Mucosa of descending colon (tissue), 3 donors: ENCODE results near the gene TLE3. TPM values are rescaled to one million over a fixed set of nuclear protein-coding genes. Genes with fewer than 3 reads are reported as not detected.

Experiments used
- ATAC-seq: fragments of 200-7000 bp; cut with Tn5 transposase; one replicate; pipeline ENCODE4 v1.9.1; 2020; ENCODE audit warnings: mild to moderate bottlenecking, moderate library complexity
- DNase-seq, 3 donors: peaks; one replicate each; pipeline ENCODE4 v3.0.0-alpha.2; 2020
- H3K36me3 ChIP-seq: fragments of 200-600 bp; one replicate; pipeline ENCODE4 v1.8.0; 2021; ENCODE audit warnings: low read depth, mild to moderate bottlenecking
- H3K4me1 ChIP-seq: fragments of 200-600 bp; one replicate; pipeline ENCODE4 v1.8.0; 2021; ENCODE audit warnings: low read depth, mild to moderate bottlenecking
- H3K4me3 ChIP-seq: fragments of 200-600 bp; one replicate; pipeline ENCODE4 v1.8.0; 2021; ENCODE audit warnings: mild to moderate bottlenecking
- H3K9me3 ChIP-seq: fragments of 200-600 bp; one replicate; pipeline ENCODE4 v1.8.0; 2021; ENCODE audit warnings: mild to moderate bottlenecking
- CTCF ChIP-seq: fragments of 200-600 bp; IDR thresholded peaks from one replicate; pipeline ENCODE4 v1.8.0; 2022; ENCODE audit warnings: antibody characterized with exemption, mild to moderate bottlenecking
- intact Hi-C, 2 donors: fragments of 100-400 bp; cut with DNase I in 1 of 2; cut with micrococcal nuclease in 1 of 2; formaldehyde crosslinking; loops; one replicate each; pipeline versions ENCODE4 v1.11.0 to v1.11.1; 2022; cut with DNase I, micrococcal nuclease
- total RNA-seq, 3 donors: library from RNA; stranded (reverse); fragmentation: NEBNext Ultra II Directional in 2 of 3; extraction: Animal tissue kit (Norgen Biotek cat#: 25700) in 2 of 3; gene quantifications; one replicate each; pipeline versions ENCODE4 v1.2.1 to v1.2.4, GENCODE V29; 2021 to 2023
- donor health status: DM: no; HTN: no; CAD: no; lungs with moderate emphysema.
- donor health status: DM: no; HTN: no; CAD: no.
- donor health status: DM: no; HTN: yes; CAD: no.

TLE3 gene
- total RNA-seq, 3 donors from 2014 or later, result 77.6 to 123 (median 103) TPM

DNA sequence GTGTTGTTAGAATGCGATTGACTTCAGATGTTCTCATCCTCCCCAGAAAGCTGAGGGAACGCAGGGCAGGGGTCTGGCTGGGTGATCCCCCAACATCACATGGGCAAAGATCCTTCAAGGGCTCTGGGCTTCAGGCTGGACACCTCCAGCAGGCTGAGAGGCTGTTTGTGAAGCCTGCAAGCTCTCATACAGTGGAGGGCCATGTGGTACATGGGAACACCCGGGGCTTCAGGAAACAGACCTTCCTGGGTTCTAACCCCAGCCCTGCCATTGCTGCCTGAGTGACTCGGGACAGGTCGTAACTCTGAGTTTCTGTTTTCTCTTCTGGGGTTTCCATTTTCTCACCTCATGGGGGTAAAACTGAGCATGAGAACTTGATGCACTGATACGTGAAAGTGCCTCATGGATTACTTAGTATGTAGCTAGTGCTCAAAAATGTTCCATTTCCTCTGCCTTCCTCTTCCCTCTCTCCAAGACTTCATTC lies 81.2 kb downstream of the TLE3 start:
- ATAC-seq, result peak; percentile 19

GRCh38 chr15:70014860-70015490 lies 82.7 kb downstream of the TLE3 start:
- Histone ChIP-seq H3K4me3 (no peak overlapping the region), H3K4me1 (no peaks in the 10 kb centered on the region), H3K9me3 (no peaks in the 10 kb centered on the region), H3K36me3 (no peaks in the 10 kb centered on the region)
- intact Hi-C loops, result no loop called here
- ATAC-seq (peak; percentile 74), DNase-seq (peak in 2 of 3 donors; percentile 35 to 80)
- no peak for TF ChIP-seq CTCF

More for the DNA sequence above, 81.2 kb downstream of the TLE3 start:
- H3K4me3 ChIP-seq, result no peak overlapping the region
- no peak for TF ChIP-seq CTCF
- H3K4me1 ChIP-seq, result no peaks in the 10 kb centered on the region
- no peaks in the 10 kb centered on the region for H3K9me3 ChIP-seq
- H3K36me3 ChIP-seq, result no peaks in the 10 kb centered on the region
- DNase-seq, result no peak
- intact Hi-C loops, result no loop called here

- TF ChIP-seq CTCF, result no peak
- ATAC-seq (no peak), DNase-seq (no peak)
- H3K4me3 ChIP-seq, result no peak overlapping the region
- intact Hi-C loops, result no loop called here
- H3K36me3 ChIP-seq, result no peaks in the 10 kb centered on the region
- no peaks in the 10 kb centered on the region for H3K9me3 ChIP-seq
- no peaks in the 10 kb centered on the region for H3K4me1 ChIP-seq
Observed at GRCh38 chr15:70014331-70014730, 83.4 kb downstream of the TLE3 start.

DNA sequence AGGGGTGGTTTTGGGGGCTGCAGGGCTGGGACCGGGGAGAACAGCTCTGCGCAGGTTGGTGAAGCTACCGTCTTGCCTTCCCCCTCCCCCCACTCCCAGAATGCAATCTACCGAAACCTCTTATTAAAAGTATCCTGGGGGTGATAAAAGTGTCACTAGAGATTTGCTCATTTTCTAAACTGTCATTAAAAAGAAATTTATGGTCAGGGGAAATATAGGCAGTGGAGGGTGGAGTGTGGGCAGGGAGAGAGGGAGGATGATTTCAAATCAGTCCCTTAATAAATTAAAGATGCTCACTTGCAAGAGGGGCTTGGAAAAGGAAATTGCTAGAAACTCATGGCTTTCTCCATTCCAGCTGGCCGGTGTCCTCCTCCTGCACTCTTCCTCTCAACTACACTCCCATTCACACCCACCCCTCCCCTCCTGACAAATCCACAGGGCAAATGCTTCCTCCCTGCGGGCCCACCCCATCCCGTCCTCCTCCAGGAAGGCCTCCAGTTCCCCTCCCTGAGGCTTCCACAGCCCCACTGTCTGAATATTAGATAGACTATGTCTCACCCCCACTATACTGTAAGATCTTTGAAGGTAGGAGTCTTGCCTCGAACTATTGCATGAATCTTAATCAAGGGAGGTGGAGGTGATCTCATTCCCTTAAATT lies 83.9 kb downstream of the TLE3 start:
- ATAC-seq, result no peak
- no peaks in the 10 kb centered on the region for H3K4me1 ChIP-seq
- H3K4me3 ChIP-seq, result no peak overlapping the region
- no peak for TF ChIP-seq CTCF
- intact Hi-C loops, result no loop called here
- H3K9me3 ChIP-seq, result no peaks in the 10 kb centered on the region
- DNase-seq, result no peak
- no peaks in the 10 kb centered on the region for H3K36me3 ChIP-seq

GRCh38 chr15:70012895-70013294 lies 84.8 kb downstream of the TLE3 start:
- intact Hi-C loops, result no loop called here
- TF ChIP-seq CTCF, result no peak
- Histone ChIP-seq H3K4me1 (no peaks in the 10 kb centered on the region), H3K4me3 (no peak overlapping the region), H3K9me3 (no peaks in the 10 kb centered on the region), H3K36me3 (no peaks in the 10 kb centered on the region)
- DNase-seq (no peak), ATAC-seq (no peak)
